ENCODE data around the gene G6PC2.

DNA sequence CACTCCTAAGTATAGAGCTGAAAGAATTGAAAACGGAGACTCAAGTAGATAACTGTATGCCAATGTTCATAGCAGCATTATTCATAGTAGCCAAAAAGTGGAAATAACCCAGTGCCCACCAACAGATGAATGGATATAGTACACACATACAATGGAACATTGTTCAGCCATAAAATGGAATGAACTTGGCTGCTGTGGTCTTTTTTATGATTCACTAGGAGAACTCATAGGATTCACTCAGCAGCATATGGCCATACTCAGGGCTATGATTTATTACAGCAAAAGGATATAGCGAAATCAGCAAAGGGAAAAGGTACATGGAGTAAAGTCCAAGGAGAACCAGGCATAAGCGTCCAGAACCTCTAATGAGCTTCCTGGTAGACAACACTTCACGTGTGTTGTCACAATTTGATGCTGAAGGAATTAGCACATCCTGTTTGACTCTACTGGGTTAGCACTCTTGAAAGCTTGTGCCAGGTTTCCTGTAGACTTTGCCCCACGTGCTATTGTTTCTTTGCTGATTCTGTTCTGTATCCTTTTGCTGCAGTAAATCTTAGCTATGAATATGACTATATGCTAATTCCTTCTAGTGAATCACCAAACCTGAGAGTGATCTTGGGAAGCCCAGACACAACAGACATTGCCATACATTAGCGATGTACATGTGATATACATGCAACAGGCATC lies 26.6 kb upstream of the G6PC2 start:
- TF ChIP-seq GATA2 (IDR thresholded peaks at IDR 0.05; ENCODE audit: low read depth, low read length) (no peak), GATA3 (IDR thresholded peaks at IDR 0.05; ENCODE audit: low read depth, low read length) (no peak)

Data from SH-SY5Y (cell line).